IMR-90 (cell line): ENCODE results near the gene SPATC1L. TPM values are rescaled to one million over a fixed set of nuclear protein-coding genes. Genes with fewer than 3 reads are reported as not detected.

Experiments used
- ATAC-seq: fragments of 200-7000 bp; cut with Tn5 transposase; 2 replicates; pipeline ENCODE4 v1.9.1; 2020; ENCODE audit warnings: low read depth, mild to moderate bottlenecking, moderate library complexity
- BruUV-seq: library from RNA; stranded (reverse); fragments of 400-500 nt; replicated peaks from 2 replicates; lab custom pipeline; 2021; lab: Mats Ljungman, UMichigan
- CTCF ChIA-PET: fragments of 300-600 bp; formaldehyde crosslinking; extraction: SDS; loops from one replicate; lab custom pipeline; 2021; ENCODE audit warnings: antibody characterized with exemption; lab: Yijun Ruan, JAX
- POLR2A ChIA-PET: fragments of 300-600 bp; sonication (Branson Sonifier 250); formaldehyde crosslinking; loops from one replicate; lab custom pipeline; 2022; ENCODE audit warnings: antibody characterized with exemption; ENCODE audit not compliant: unreplicated experiment; lab: Charles Lee
- DNase-seq: peaks from one replicate; pipeline ENCODE4 v3.0.0; 2013
- H2AFZ ChIP-seq: replicated peaks from 2 replicates; pipeline ENCODE3; 2013; ENCODE audit warnings: low read length, mild to moderate bottlenecking; ENCODE audit not compliant: poor library complexity
- H2AK5ac ChIP-seq: 2 replicates; pipeline ENCODE4 v1.6.1; 2013; ENCODE audit warnings: low read depth, low read length, inconsistent platforms
- H2AK9ac ChIP-seq: replicated peaks from 2 replicates; pipeline ENCODE3; 2013; ENCODE audit warnings: mild to moderate bottlenecking, low read depth, low read length, moderate library complexity; ENCODE audit not compliant: poor library complexity
- H2BK120ac ChIP-seq: 2 replicates; pipeline ENCODE4 v1.6.1; 2013; ENCODE audit warnings: low read depth, low read length, inconsistent platforms
- H2BK15ac ChIP-seq: 3 replicates; pipeline ENCODE4 v1.6.1; 2013; ENCODE audit warnings: low read depth, low read length, inconsistent platforms
- H2BK20ac ChIP-seq: 2 replicates; pipeline ENCODE4 v1.6.1; 2013; ENCODE audit warnings: low read depth, mild to moderate bottlenecking, inconsistent platforms, low read length, moderate library complexity
- H2BK5ac ChIP-seq: 2 replicates; pipeline ENCODE4 v1.6.1; 2013; ENCODE audit warnings: mild to moderate bottlenecking, low read depth, low read length, inconsistent platforms; ENCODE audit not compliant: poor library complexity, severe bottlenecking
- H3K14ac ChIP-seq: replicated peaks from 2 replicates; pipeline ENCODE4 v1.6.1; 2013; ENCODE audit warnings: low read depth, low read length, inconsistent platforms
- H3K18ac ChIP-seq: 2 replicates; pipeline ENCODE4 v1.6.1; 2013; ENCODE audit warnings: low read depth, low read length, control low read depth
- H3K23ac ChIP-seq: 2 replicates; pipeline ENCODE4 v1.6.1; 2013; ENCODE audit warnings: low read depth, low read length, inconsistent platforms
- H3K27ac ChIP-seq: 2 replicates; pipeline ENCODE4 v1.5.1; 2013; ENCODE audit warnings: mild to moderate bottlenecking, control low read depth, low read length; ENCODE audit not compliant: insufficient read depth
- H3K27me3 ChIP-seq: 2 replicates; pipeline ENCODE4 v1.6.1; 2013; ENCODE audit warnings: low read length; ENCODE audit not compliant: control insufficient read depth, insufficient read depth
- H3K36me3 ChIP-seq: 2 replicates; pipeline ENCODE4 v1.6.1; 2013; ENCODE audit warnings: low read length, mixed read lengths; ENCODE audit not compliant: control insufficient read depth, insufficient read depth
- H3K4ac ChIP-seq: 2 replicates; pipeline ENCODE4 v1.6.1; 2013; ENCODE audit warnings: low read depth, low read length, inconsistent platforms
- H3K4me1 ChIP-seq: 2 replicates; pipeline ENCODE4 v1.6.1; 2013; ENCODE audit warnings: low read length, mixed read lengths; ENCODE audit not compliant: control insufficient read depth, insufficient read depth
- H3K4me2 ChIP-seq: 2 replicates; pipeline ENCODE4 v1.6.1; 2013; ENCODE audit warnings: low read depth, mild to moderate bottlenecking, control low read depth, low read length, moderate library complexity
- H3K4me3 ChIP-seq: 2 replicates; pipeline ENCODE4 v1.5.1; 2013; ENCODE audit warnings: low read depth, mild to moderate bottlenecking, control low read depth, low read length, moderate library complexity; ENCODE audit not compliant: insufficient read depth
- H3K56ac ChIP-seq: 2 replicates; pipeline ENCODE4 v1.6.1; 2013; ENCODE audit warnings: low read length, inconsistent platforms; ENCODE audit not compliant: insufficient read depth; ENCODE audit errors: extremely low read depth
- H3K79me1 ChIP-seq, 2 experiments: 2 replicates each; pipeline ENCODE4 v1.6.1; 2013; ENCODE audit warnings: low read length in 2 of 2, inconsistent platforms in 1 of 2, low read depth in 1 of 2
- H3K9ac ChIP-seq: 2 replicates; pipeline ENCODE4 v1.6.1; 2013; ENCODE audit warnings: low read depth, low read length, control low read depth
- H3K9me1 ChIP-seq: 2 replicates; pipeline ENCODE4 v1.6.1; 2013; ENCODE audit warnings: low read length, inconsistent platforms; ENCODE audit not compliant: insufficient read depth
- H3K9me3 ChIP-seq: 2 replicates; pipeline ENCODE4 v1.6.1; 2013; ENCODE audit warnings: low read length; ENCODE audit not compliant: control insufficient read depth, insufficient read depth
- H4K20me1 ChIP-seq: 2 replicates; pipeline ENCODE4 v1.6.1; 2013; ENCODE audit warnings: low read length, inconsistent platforms; ENCODE audit not compliant: insufficient read depth
- H4K5ac ChIP-seq: 2 replicates; pipeline ENCODE4 v1.6.1; 2013; ENCODE audit warnings: mild to moderate bottlenecking, low read depth, low read length, control low read depth
- H4K8ac ChIP-seq, 2 experiments: 2 replicates each; pipeline ENCODE4 v1.6.1; 2013; ENCODE audit warnings: low read depth in 2 of 2, low read length in 2 of 2, control low read depth in 1 of 2, inconsistent platforms in 1 of 2
- H4K91ac ChIP-seq: 2 replicates; pipeline ENCODE4 v1.6.1; 2013; ENCODE audit warnings: low read depth, low read length, inconsistent platforms; ENCODE audit not compliant: insufficient read depth
- MAFK ChIP-seq: IDR thresholded peaks from 2 replicates; pipeline ENCODE4 v1.6.1; 2012; ENCODE audit warnings: low read depth, low read length, improper control_type of control experiment
- MAZ ChIP-seq: IDR thresholded peaks from 2 replicates; pipeline ENCODE4 v1.6.1; 2012; ENCODE audit warnings: low read depth, mild to moderate bottlenecking, low read length, improper control_type of control experiment, moderate library complexity, borderline replicate concordance
- POLR2A ChIP-seq: IDR thresholded peaks from 2 replicates; pipeline ENCODE4 v1.6.1; 2012; ENCODE audit warnings: mild to moderate bottlenecking, low read depth, low read length
- RAD21 ChIP-seq: IDR thresholded peaks from 2 replicates; pipeline ENCODE4 v1.6.1; 2012; ENCODE audit warnings: low read length, improper control_type of control experiment
- RCOR1 ChIP-seq: IDR thresholded peaks from 2 replicates; pipeline ENCODE4 v1.6.1; 2012; ENCODE audit warnings: mild to moderate bottlenecking, low read length, improper control_type of control experiment; ENCODE audit not compliant: insufficient replicate concordance
- SMC3 ChIP-seq: fragments of 150-350 bp; IDR thresholded peaks from 2 replicates; pipeline ENCODE4 v1.6.1; 2016; ENCODE audit warnings: low read depth, mild to moderate bottlenecking, antibody characterized with exemption, low read length, moderate library complexity
- WGBS, 2 experiments: methylation state at CpG; one replicate each; pipeline versions ENCODE4 v1.1.5 to v1.1.7; 2013; ENCODE audit warnings: missing lambda C conversion rate in 2 of 2; ENCODE audit not compliant: insufficient read length in 1 of 2; ENCODE audit errors: extremely low coverage in 2 of 2; 5-methylcytosine and 5-hydroxymethylcytosine counted together
- dilution Hi-C: fragments of 300-500 bp; cut with HindIII; formaldehyde crosslinking; loops from one replicate; pipeline ENCODE4 v1.14.3; 2018; ENCODE audit warnings: low sequenced_read_pairs; ENCODE audit not compliant: unreplicated experiment
- in situ Hi-C: fragments of 300-500 bp; cut with MboI; formaldehyde crosslinking; loops from 3 replicates; pipeline ENCODE4 v1.14.3; 2019; ENCODE audit warnings: low sequenced_read_pairs, inconsistent platforms, mixed read lengths
- intact Hi-C: fragments of 100-400 bp; cut with micrococcal nuclease; formaldehyde crosslinking; loops from 2 replicates; pipeline ENCODE4 v1.10.0; 2022
- polyA plus RNA-seq, 3 experiments: library from polyadenylated mRNA; depleted of rRNA; stranded (reverse); fragments of >200 nt; gene quantifications; 2 replicates each; pipeline ENCODE4 v1.2.3, GENCODE V29; 2012; ENCODE audit warnings: low replicate concordance in 1 of 3
- total RNA-seq: library from RNA; depleted of rRNA; stranded (reverse); fragments of >200 nt; gene quantifications from 2 replicates; pipeline ENCODE4 v1.2.3, GENCODE V29; 2012
- TF ChIP-seq, protein P1 (sequence below): fragments of 150-350 bp; IDR thresholded peaks from 2 replicates; pipeline ENCODE4 v1.6.1; 2017; ENCODE audit warnings: mild to moderate bottlenecking, antibody characterized with exemption, low read length, low read depth
- TF ChIP-seq, protein P2 (sequence below): conservative IDR thresholded peaks from 2 replicates; pipeline ENCODE4 v1.5.1; 2012; ENCODE audit warnings: mild to moderate bottlenecking, low read depth, low read length, improper control_type of control experiment

SPATC1L gene
- total and polyA plus RNA-seq, 2 of the 4 experiments (the other 2 are of a cell fraction), result 3.8 to 17.2 TPM

DNA sequence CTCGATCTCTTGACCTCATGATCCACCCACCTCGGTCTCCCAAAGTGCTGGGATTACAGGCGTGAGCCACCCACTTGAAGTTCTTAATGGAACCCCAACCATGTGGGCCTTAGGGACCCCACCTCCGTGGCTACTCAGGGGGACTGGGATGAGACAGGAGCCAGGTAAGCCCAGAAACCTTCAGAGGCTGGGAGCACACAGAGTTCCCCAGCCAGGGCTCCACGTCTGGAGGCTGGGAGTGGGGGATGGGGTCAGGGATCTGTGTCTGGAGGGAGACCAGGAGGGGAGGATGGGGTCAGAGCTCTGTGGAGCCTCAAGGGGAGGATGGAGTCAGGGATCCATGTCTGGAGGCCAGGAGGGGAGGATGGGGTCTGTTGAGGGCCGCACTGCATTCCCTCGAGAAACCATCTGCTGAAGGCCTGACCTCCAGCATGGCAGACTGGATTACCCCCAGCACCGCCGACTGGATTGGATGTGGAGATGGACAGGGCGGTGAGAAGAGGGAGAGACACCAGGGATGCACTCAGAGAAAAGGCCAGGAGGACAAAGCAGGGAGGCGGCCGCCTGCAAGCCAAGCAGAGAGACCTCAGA, 26.8 kb downstream of the SPATC1L start:
- H2BK120ac ChIP-seq, result no peak overlapping the region
- H3K4me3 ChIP-seq, result no peak overlapping the region
- no peak overlapping the region for H3K4ac ChIP-seq
- H3K18ac ChIP-seq, result no peak overlapping the region
- DNase-seq (no peak), ATAC-seq (no peak)
- ChIA-PET POLR2A (no interaction called here), CTCF (no interaction called here)
- H3K27ac ChIP-seq, result no peak overlapping the region
- H2AK9ac ChIP-seq, result no peak overlapping the region
- no peak overlapping the region for H4K91ac ChIP-seq
- H3K9me1 ChIP-seq, result 0 out of 2 replicates have a peak, but pooled peaks cover 3% of the 10 kb centered on the region
- no TSS peak for BruUV-seq
- no peak overlapping the region for H3K14ac ChIP-seq
- no peaks in the 10 kb centered on the region for H3K79me1 ChIP-seq
- H3K4me2 ChIP-seq, result no peak overlapping the region
- in situ Hi-C loops, result no loop called here
- H3K9ac ChIP-seq, result no peak overlapping the region
- no peak overlapping the region for H4K8ac ChIP-seq
- no peak for TF ChIP-seq SMC3
- TF ChIP-seq POLR2A, result no peak
- no peak for TF ChIP-seq RCOR1
- TF ChIP-seq RAD21, result no peak
- no peak for TF ChIP-seq MAFK
- TF ChIP-seq, protein P1, sequence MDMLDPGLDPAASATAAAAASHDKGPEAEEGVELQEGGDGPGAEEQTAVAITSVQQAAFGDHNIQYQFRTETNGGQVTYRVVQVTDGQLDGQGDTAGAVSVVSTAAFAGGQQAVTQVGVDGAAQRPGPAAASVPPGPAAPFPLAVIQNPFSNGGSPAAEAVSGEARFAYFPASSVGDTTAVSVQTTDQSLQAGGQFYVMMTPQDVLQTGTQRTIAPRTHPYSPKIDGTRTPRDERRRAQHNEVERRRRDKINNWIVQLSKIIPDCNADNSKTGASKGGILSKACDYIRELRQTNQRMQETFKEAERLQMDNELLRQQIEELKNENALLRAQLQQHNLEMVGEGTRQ, result no peak
- TF ChIP-seq MAZ, result no peak
- TF ChIP-seq, protein P2, sequence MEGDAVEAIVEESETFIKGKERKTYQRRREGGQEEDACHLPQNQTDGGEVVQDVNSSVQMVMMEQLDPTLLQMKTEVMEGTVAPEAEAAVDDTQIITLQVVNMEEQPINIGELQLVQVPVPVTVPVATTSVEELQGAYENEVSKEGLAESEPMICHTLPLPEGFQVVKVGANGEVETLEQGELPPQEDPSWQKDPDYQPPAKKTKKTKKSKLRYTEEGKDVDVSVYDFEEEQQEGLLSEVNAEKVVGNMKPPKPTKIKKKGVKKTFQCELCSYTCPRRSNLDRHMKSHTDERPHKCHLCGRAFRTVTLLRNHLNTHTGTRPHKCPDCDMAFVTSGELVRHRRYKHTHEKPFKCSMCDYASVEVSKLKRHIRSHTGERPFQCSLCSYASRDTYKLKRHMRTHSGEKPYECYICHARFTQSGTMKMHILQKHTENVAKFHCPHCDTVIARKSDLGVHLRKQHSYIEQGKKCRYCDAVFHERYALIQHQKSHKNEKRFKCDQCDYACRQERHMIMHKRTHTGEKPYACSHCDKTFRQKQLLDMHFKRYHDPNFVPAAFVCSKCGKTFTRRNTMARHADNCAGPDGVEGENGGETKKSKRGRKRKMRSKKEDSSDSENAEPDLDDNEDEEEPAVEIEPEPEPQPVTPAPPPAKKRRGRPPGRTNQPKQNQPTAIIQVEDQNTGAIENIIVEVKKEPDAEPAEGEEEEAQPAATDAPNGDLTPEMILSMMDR, result no peak
- H4K20me1 ChIP-seq, result no peaks in the 10 kb centered on the region
- H2AFZ ChIP-seq, result no peak overlapping the region
- 71% methylated on average over 1 of the region's 12 CpGs; no CpG with 5 or more reads in 1 of the 2 experiments for WGBS, 2 experiments
- intact Hi-C loops, result no loop called here
- H3K4me1 ChIP-seq, result peaks cover 2% of the 10 kb centered on the region
- no peak overlapping the region for H3K23ac ChIP-seq
- H3K9me3 ChIP-seq, result peaks cover 2% of the 10 kb centered on the region; the same call in 1 of the 2 replicates
- H2BK20ac ChIP-seq, result no peak overlapping the region
- H2AK5ac ChIP-seq, result no peak overlapping the region
- dilution Hi-C loops, result no loop called here
- no peak overlapping the region for H2BK15ac ChIP-seq
- no peak overlapping the region for H2BK5ac ChIP-seq
- H3K56ac ChIP-seq, result no peak overlapping the region
- H3K36me3 ChIP-seq, result peaks cover 4% of the 10 kb centered on the region; the same call in 1 of the 2 replicates
- H4K5ac ChIP-seq, result no peak overlapping the region
- H3K27me3 ChIP-seq, result no peaks in the 10 kb centered on the region
